Right atrium auricular region (tissue), 2 donors: ENCODE measurements around the gene TEKT1. TPM values are rescaled to one million over a fixed set of nuclear protein-coding genes. Genes with fewer than 3 reads are reported as not detected.

Experiments
- DNase-seq: peaks from one replicate; pipeline ENCODE4 v3.0.0-alpha.2; 2019; ENCODE audit warnings: low spot score
- H3K27ac ChIP-seq, 2 donors: fragments of 200-600 bp; sonication (generic); 1 replicate in 1 of 2; 2 replicates in 1 of 2; pipeline ENCODE4 v1.5.1; 2016 to 2019
- H3K27me3 ChIP-seq, 2 donors: fragments of 200-600 bp; sonication (generic); one replicate each; pipeline versions ENCODE4 v1.5.1 to v1.6.0; 2017 to 2019
- H3K36me3 ChIP-seq: fragments of 200-600 bp; sonication (generic); one replicate; pipeline ENCODE4 v1.5.1; 2016
- H3K4me1 ChIP-seq, 2 donors: fragments of 200-600 bp; sonication (generic); one replicate each; pipeline versions ENCODE4 v1.5.1 to v1.6.0; 2017 to 2019
- H3K4me3 ChIP-seq, 2 donors: fragments of 200-600 bp; sonication (generic); 1 replicate in 1 of 2; 2 replicates in 1 of 2; pipeline ENCODE4 v1.5.1; 2017 to 2019; ENCODE audit warnings: mild to moderate bottlenecking in 1 of 2, moderate library complexity in 1 of 2
- H3K9me3 ChIP-seq, 2 donors: fragments of 200-600 bp; sonication (generic); one replicate each; pipeline ENCODE4 v1.5.1; 2019
- total RNA-seq, 2 donors: library from RNA; depleted of rRNA; stranded (reverse); fragments of >200 nt; gene quantifications; one replicate each; pipeline ENCODE4 v1.1.0, GENCODE V29; 2016
- TF ChIP-seq, protein P1 (sequence below), 2 donors: fragments of 200-600 bp; sonication (generic); IDR thresholded peaks; one replicate each; pipeline ENCODE4 v1.5.1; 2019; ENCODE audit warnings: antibody characterized with exemption in 2 of 2

The TEKT1 gene
- total RNA-seq, 2 donors from 2014 or later = not detected

DNA sequence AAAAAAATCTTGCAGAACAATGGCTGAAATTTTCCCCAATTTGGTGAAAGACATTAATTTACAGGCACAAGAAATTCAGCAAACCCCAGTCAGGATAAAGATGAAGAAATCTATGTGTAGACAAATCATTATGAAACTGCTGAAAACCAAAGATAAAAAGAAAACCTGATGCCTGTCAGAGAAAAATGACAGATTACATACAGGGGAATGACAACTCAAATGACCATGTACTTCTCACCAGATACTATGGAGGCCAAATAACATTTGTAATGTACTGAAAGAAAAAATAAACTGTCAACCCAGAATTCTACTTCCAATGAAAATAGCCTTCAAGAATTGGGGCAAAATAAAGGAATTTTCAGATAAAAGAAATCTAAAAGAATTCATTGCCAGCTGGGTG is 82.9 kb downstream of the TEKT1 start:
- TF ChIP-seq, protein P1, sequence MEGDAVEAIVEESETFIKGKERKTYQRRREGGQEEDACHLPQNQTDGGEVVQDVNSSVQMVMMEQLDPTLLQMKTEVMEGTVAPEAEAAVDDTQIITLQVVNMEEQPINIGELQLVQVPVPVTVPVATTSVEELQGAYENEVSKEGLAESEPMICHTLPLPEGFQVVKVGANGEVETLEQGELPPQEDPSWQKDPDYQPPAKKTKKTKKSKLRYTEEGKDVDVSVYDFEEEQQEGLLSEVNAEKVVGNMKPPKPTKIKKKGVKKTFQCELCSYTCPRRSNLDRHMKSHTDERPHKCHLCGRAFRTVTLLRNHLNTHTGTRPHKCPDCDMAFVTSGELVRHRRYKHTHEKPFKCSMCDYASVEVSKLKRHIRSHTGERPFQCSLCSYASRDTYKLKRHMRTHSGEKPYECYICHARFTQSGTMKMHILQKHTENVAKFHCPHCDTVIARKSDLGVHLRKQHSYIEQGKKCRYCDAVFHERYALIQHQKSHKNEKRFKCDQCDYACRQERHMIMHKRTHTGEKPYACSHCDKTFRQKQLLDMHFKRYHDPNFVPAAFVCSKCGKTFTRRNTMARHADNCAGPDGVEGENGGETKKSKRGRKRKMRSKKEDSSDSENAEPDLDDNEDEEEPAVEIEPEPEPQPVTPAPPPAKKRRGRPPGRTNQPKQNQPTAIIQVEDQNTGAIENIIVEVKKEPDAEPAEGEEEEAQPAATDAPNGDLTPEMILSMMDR (IDR thresholded peaks at IDR 0.05) = no peak
- no peaks in the 10 kb centered on the region for H3K27me3 ChIP-seq
- no peak overlapping the region for H3K4me3 ChIP-seq
- no peak for DNase-seq
- H3K9me3 ChIP-seq = no peaks in the 10 kb centered on the region
- no peaks in the 10 kb centered on the region for H3K36me3 ChIP-seq
- H3K4me1 ChIP-seq = peaks cover 0 to 22% of the 10 kb centered on the region in 2 donors
- H3K27ac ChIP-seq = no peak overlapping the region

Other genes with a start within 250 kb of the TEKT1 start
- gene KIAA0753, start 191.0 kb downstream of the TEKT1 start, total RNA-seq = 1 to 10 TPM; 5.3 to 8.4 TPM
- gene TXNDC17, start 190.7 kb downstream of the TEKT1 start, total RNA-seq = 100 to 1,000 TPM in 1 of 2 donors, 10 to 100 TPM in 1; 98.0 to 155 TPM
- 1 to 10 TPM; 7.0 to 8.2 TPM for gene MED31, start 180.1 kb downstream of the TEKT1 start, total RNA-seq
- gene C17orf100, start 180.0 kb downstream of the TEKT1 start, total RNA-seq = under 1 TPM in 1 of 2 donors, not detected in 1; 0.63 TPM
- not detected for gene SLC13A5, start 118.4 kb downstream of the TEKT1 start, total RNA-seq
- gene XAF1, start 75.7 kb downstream of the TEKT1 start, total RNA-seq = 10 to 100 TPM in 1 of 2 donors, 1 to 10 TPM in 1; 9.4 to 12.8 TPM
- not detected for gene FBXO39, start 55.5 kb downstream of the TEKT1 start, total RNA-seq
- under 1 TPM in 1 of 2 donors, not detected in 1; 0.47 TPM for gene ALOX12, start 164.3 kb upstream of the TEKT1 start, total RNA-seq
- gene RNASEK, start 180.9 kb upstream of the TEKT1 start, total RNA-seq = 100 to 1,000 TPM; 231 to 334 TPM
- 1 to 10 TPM; 6.1 to 9.2 TPM for gene BCL6B, start 191.3 kb upstream of the TEKT1 start, total RNA-seq
- under 1 TPM; 0.70 to 0.71 TPM for gene SLC16A13, start 204.3 kb upstream of the TEKT1 start, total RNA-seq
- gene SLC16A11, start 212.4 kb upstream of the TEKT1 start, total RNA-seq = 1 to 10 TPM; 1.9 to 3.4 TPM
- gene CLEC10A, start 248.5 kb upstream of the TEKT1 start, total RNA-seq = 1 to 10 TPM; 1.4 to 3.6 TPM